RWPE2 (cell line): ENCODE measurements around the gene GPR132.

Experiments
- ATAC-seq: fragments of 200-7000 bp; cut with Tn5 transposase; 3 replicates; pipeline ENCODE4 v1.9.1; 2021; ENCODE audit warnings: low read depth
- DNase-seq: peaks from one replicate; pipeline ENCODE4 v3.0.0-alpha.2; 2020; ENCODE audit warnings: low spot score
- H3K27ac ChIP-seq: fragments of 450-650 bp; 2 replicates; pipeline ENCODE4 v1.5.1; 2017; ENCODE audit warnings: mild to moderate bottlenecking; ENCODE audit not compliant: poor library complexity, severe bottlenecking
- H3K27me3 ChIP-seq: fragments of 250-450 bp; sonication (Bioruptor Pico); 2 replicates; pipeline ENCODE4 v1.5.1; 2021; ENCODE audit warnings: mild to moderate bottlenecking, moderate library complexity; ENCODE audit not compliant: insufficient read depth, poor library complexity, severe bottlenecking
- H3K36me3 ChIP-seq: fragments of 250-450 bp; sonication (Bioruptor Pico); 2 replicates; pipeline ENCODE4 v1.5.1; 2020; ENCODE audit warnings: low read depth, mild to moderate bottlenecking, moderate library complexity
- H3K4me1 ChIP-seq: fragments of 250-450 bp; sonication (Bioruptor Pico); 2 replicates; pipeline ENCODE4 v1.5.1; 2021; ENCODE audit warnings: mild to moderate bottlenecking, moderate library complexity; ENCODE audit not compliant: insufficient read depth, poor library complexity, severe bottlenecking
- H3K4me3 ChIP-seq: fragments of 250-450 bp; sonication (Bioruptor Pico); 2 replicates; pipeline ENCODE4 v1.5.1; 2021; ENCODE audit warnings: mild to moderate bottlenecking, moderate library complexity; ENCODE audit not compliant: severe bottlenecking
- H3K9me3 ChIP-seq: fragments of 250-450 bp; sonication (Bioruptor Pico); 2 replicates; pipeline ENCODE4 v1.5.1; 2021; ENCODE audit warnings: mild to moderate bottlenecking, moderate library complexity; ENCODE audit not compliant: severe bottlenecking
- TF ChIP-seq, protein P1 (sequence below): fragments of 450-650 bp; IDR thresholded peaks from one replicate; pipeline ENCODE4 v1.5.1; 2017; ENCODE audit warnings: mild to moderate bottlenecking, moderate library complexity; ENCODE audit not compliant: poor library complexity, severe bottlenecking

Gene GPR132

DNA sequence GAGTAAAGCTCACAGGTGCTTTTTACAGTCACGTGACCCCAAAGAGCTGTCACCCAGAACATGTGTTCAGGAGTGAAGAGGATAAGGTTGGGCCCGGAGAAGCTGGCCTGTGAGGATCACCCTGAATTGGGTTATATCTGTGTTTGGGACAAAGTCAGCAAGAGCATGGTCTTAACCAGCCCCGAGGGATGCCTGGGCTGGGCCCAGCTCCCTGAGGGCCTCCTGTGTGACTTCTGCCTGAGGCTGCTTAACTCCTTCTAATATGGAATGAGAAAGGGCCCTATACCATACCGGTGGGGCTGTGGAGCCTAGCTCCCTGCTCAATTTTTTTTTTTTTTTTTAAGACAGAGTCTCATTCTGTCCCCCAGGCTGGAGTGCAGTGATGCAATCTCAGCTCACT lies 46.8 kb downstream of the GPR132 start:
- ATAC-seq (no peak), DNase-seq (no peak)
- peak overlapping the region; percentile 100 for H3K27ac ChIP-seq
- TF ChIP-seq, protein P1, sequence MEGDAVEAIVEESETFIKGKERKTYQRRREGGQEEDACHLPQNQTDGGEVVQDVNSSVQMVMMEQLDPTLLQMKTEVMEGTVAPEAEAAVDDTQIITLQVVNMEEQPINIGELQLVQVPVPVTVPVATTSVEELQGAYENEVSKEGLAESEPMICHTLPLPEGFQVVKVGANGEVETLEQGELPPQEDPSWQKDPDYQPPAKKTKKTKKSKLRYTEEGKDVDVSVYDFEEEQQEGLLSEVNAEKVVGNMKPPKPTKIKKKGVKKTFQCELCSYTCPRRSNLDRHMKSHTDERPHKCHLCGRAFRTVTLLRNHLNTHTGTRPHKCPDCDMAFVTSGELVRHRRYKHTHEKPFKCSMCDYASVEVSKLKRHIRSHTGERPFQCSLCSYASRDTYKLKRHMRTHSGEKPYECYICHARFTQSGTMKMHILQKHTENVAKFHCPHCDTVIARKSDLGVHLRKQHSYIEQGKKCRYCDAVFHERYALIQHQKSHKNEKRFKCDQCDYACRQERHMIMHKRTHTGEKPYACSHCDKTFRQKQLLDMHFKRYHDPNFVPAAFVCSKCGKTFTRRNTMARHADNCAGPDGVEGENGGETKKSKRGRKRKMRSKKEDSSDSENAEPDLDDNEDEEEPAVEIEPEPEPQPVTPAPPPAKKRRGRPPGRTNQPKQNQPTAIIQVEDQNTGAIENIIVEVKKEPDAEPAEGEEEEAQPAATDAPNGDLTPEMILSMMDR: no peak
- H3K27me3 ChIP-seq: no peaks in the 10 kb centered on the region
- H3K9me3 ChIP-seq: no peaks in the 10 kb centered on the region
- peaks cover 68% of the 10 kb centered on the region for H3K4me1 ChIP-seq
- peaks cover 72% of the 10 kb centered on the region for H3K36me3 ChIP-seq
- H3K4me3 ChIP-seq: peak overlapping the region; percentile 1

DNA sequence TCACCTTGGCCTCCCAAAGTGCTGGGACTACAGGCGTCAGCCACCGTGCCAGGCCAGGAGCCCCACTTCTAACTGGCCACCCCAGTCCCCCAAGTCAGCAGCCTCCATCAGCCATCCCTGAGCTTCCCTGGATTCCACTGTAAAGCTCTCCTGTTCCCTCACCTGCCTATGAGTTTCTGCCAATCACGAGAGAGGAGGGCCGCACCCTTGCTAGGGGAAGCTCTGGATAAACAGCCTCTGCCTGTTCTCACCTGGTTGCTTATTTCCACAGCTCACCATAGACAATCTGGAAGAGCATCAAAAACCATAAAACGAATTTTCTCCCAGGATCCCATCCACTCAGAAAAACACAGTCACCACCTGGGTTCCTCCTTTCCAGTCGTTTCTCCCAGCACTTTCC lies 49.3 kb downstream of the GPR132 start:
- DNase-seq: no peak
- TF ChIP-seq, protein P1: no peak
- Histone ChIP-seq H3K36me3 (peaks cover 92% of the 10 kb centered on the region), H3K27me3 (no peaks in the 10 kb centered on the region), H3K27ac (peak overlapping the region; percentile 100), H3K4me1 (peaks cover 60% of the 10 kb centered on the region), H3K4me3 (no peak overlapping the region), H3K9me3 (no peaks in the 10 kb centered on the region)
- no peak for ATAC-seq

DNA sequence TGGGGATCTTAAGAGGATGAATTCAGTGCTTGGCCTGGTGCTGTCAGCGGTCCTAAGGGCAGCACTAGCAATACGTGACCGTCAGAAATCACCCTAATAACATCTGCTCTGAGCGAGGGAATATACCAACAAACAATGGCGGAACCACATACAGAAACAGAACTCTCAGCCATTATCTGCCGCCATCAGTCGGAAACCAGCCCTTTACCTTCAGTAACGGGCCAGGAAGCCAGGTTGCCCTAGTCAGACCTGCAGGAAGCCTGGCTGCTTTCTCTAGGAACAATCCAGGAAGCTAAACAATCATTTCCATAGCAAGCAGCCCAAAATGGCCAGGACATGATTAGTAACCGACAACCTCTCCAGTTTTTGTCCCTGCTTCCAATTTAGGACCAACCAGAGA lies 50.0 kb downstream of the GPR132 start:
- peak overlapping the region; percentile 100 for H3K27ac ChIP-seq
- peaks cover 97% of the 10 kb centered on the region for H3K36me3 ChIP-seq

DNA sequence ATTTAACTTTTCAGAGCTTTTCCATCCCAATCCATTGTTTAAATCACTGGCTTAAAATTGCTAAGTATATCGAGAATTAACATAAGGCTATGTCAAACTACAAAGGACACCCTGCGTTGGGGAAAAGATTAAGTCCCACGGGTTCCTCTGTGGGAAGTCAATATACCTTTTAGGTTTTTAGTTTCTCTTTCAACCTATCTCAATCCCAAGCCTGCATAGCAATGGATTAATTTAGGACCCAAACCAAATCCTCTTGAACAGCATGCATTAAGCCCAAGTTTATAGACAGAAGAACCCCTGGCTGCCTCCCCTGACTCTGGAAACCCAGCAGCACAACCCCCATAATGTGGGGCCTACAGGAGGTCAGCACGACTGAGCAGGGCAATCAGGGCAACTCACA lies 50.6 kb downstream of the GPR132 start:
- TF ChIP-seq, protein P1: no peak
- no peaks in the 10 kb centered on the region for H3K9me3 ChIP-seq
- peaks cover 97% of the 10 kb centered on the region for H3K36me3 ChIP-seq
- ATAC-seq (no peak), DNase-seq (no peak)
- H3K27ac ChIP-seq: peak overlapping the region; percentile 100
- no peak overlapping the region for H3K4me3 ChIP-seq
- peaks cover 60% of the 10 kb centered on the region for H3K4me1 ChIP-seq
- H3K27me3 ChIP-seq: no peaks in the 10 kb centered on the region

More for the DNA sequence above, 50.0 kb downstream of the GPR132 start:
- Histone ChIP-seq H3K27me3 (no peaks in the 10 kb centered on the region), H3K9me3 (no peaks in the 10 kb centered on the region), H3K4me1 (peaks cover 60% of the 10 kb centered on the region), H3K4me3 (no peak overlapping the region)
- no peak for DNase-seq
- TF ChIP-seq, protein P1: no peak
- no peak for ATAC-seq

DNA sequence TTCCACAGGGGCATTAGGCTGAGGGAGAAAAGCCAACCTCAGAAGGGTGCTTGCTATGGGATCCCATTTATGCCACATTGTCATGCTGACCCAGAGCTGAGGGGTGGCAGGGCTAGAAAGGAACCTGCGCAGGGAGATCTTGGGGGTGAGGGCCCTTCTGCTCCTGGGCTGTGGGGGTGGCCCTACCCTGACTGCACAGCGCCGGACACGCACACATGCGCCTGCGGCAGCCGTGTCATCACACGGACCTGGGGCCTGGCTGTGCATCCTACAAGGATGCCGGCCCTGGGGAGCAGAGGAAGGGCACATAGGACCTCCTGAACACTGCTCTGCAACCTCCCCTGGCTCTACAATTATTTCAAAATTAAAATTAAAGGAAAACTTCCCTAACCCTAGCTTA lies 51.2 kb downstream of the GPR132 start:
- DNase-seq: no peak
- Histone ChIP-seq H3K4me1 (peaks cover 55% of the 10 kb centered on the region), H3K27ac (peak overlapping the region; percentile 100), H3K36me3 (peaks cover 97% of the 10 kb centered on the region), H3K27me3 (no peaks in the 10 kb centered on the region), H3K4me3 (no peak overlapping the region), H3K9me3 (no peaks in the 10 kb centered on the region)
- ATAC-seq: peak; percentile 8; the same call in 1 of the 3 replicates
- TF ChIP-seq, protein P1: no peak
